Astrocyte of the spinal cord (primary cell): ENCODE measurements around the gene DPYSL3.
"Not testable (repeated sequence)": the region's sequence is repeated elsewhere in the genome, so short reads cannot be mapped to it uniquely, and the experiment has no call there.

Source experiments
- DNase-seq: peaks from one replicate; pipeline ENCODE4 v3.0.0; 2011; ENCODE audit warnings: low read depth, low spot score
- H3K4me3 ChIP-seq: 2 replicates; pipeline ENCODE4 v1.5.1; 2011; ENCODE audit warnings: low read depth, mild to moderate bottlenecking, low read length, moderate library complexity
- in situ Hi-C: cut with HindIII; loops from 2 replicates; pipeline ENCODE4 v1.10.0; 2017; ENCODE audit warnings: low sequenced_read_pairs
- TF ChIP-seq, protein P1 (sequence below): IDR thresholded peaks from 2 replicates; pipeline ENCODE4 v1.5.1; 2012; ENCODE audit warnings: low read depth, mild to moderate bottlenecking, low read length, inconsistent platforms

Gene DPYSL3

DNA sequence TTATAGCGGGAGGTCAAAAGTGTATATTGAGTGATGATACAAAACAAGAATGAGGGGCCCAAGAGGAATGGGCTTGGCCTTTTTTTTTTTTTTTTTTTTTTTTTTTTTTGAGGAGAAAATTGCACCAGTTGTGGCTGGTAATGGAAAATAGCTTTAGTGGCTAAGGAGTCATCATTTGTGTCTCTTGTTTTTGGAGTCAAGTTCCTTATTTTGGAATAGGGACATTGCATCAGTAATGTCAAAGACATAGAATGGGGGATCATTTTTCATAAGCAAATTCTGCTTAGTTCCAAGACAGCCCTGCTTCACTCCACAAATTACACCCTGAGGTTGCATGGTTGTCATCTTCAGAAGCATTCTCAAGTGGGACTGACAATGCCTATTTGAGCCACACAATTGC is 137.7 kb downstream of the DPYSL3 start:
- in situ Hi-C loops = no loop called here
- TF ChIP-seq, protein P1, sequence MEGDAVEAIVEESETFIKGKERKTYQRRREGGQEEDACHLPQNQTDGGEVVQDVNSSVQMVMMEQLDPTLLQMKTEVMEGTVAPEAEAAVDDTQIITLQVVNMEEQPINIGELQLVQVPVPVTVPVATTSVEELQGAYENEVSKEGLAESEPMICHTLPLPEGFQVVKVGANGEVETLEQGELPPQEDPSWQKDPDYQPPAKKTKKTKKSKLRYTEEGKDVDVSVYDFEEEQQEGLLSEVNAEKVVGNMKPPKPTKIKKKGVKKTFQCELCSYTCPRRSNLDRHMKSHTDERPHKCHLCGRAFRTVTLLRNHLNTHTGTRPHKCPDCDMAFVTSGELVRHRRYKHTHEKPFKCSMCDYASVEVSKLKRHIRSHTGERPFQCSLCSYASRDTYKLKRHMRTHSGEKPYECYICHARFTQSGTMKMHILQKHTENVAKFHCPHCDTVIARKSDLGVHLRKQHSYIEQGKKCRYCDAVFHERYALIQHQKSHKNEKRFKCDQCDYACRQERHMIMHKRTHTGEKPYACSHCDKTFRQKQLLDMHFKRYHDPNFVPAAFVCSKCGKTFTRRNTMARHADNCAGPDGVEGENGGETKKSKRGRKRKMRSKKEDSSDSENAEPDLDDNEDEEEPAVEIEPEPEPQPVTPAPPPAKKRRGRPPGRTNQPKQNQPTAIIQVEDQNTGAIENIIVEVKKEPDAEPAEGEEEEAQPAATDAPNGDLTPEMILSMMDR = no peak
- H3K4me3 ChIP-seq = no peak overlapping the region
- no peak for DNase-seq

DNA sequence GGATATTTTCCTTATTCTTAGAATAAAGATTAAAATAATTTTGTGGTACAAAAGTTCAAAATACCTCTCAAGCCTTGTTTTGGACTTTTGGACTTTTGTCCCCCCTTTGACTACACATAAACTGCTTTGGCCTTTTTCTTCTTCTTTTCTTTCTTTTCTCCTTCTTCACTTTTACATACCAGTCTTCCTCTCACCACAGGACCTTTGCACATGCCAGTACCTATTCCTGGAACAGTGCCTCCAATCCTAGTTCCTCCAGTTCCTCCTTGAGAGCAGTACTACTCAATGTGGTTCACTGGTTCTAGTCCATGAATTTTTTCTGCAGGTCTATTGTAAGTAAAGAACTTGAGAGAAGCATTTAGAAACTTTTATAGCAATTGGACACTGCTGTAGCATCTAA is 138.6 kb downstream of the DPYSL3 start:
- in situ Hi-C loops = no loop called here
- H3K4me3 ChIP-seq = no peak overlapping the region
- TF ChIP-seq, protein P1 = no peak
- no peak for DNase-seq

DNA sequence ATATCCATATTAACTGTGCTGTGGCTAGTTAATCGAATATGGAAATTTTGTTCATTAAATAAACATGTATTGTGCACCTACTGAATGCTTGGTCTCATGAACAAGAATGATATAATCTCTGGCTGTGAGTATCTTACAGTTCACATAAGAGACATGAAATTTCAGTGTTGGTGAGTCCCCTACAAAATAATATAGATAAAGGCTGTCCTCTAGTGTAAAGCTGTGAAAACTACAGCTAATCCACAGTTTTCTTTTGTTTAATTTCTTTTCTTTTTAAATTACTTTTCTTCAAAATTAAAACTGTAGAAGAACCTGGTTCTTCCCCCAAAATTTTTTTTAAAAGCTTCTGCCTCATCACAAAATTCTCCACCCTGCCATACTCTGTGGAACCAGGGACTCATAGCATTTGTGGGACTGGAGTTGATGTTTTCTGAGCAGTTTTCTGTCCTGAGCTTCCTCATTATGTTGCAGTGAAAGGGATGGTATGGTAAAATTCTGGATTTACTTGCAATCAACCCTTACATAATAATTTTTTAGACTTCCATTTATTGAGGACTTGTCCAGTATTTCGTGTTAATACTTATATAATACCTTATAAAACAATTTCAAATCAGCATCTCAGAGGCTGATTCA is 140.0 kb downstream of the DPYSL3 start:
- in situ Hi-C loops = no loop called here
- peak; percentile 57 for DNase-seq
- TF ChIP-seq, protein P1 = peak; percentile 65
- H3K4me3 ChIP-seq = no peak overlapping the region

DNA sequence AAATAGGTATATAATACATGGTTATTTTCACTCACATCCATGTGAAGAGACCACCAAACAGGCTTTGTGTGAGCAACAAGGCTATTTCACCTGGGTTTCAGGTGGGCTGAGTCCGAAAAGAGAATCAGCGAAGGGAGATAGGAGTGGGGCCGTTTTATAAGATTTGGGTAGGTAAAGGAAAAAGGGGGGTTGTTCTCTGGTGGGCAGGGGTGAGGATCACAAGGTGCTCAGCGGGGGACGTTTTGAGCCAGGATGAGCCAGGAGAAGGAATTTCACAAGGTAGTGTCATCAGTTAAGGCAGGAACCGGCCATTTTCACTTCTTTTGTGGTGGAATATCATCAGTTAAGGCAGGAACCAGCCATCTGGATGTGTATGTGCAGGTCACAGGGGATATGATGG is 142.5 kb downstream of the DPYSL3 start:
- in situ Hi-C loops, H3K4me3 ChIP-seq, DNase-seq: not testable (repeated sequence)

DNA sequence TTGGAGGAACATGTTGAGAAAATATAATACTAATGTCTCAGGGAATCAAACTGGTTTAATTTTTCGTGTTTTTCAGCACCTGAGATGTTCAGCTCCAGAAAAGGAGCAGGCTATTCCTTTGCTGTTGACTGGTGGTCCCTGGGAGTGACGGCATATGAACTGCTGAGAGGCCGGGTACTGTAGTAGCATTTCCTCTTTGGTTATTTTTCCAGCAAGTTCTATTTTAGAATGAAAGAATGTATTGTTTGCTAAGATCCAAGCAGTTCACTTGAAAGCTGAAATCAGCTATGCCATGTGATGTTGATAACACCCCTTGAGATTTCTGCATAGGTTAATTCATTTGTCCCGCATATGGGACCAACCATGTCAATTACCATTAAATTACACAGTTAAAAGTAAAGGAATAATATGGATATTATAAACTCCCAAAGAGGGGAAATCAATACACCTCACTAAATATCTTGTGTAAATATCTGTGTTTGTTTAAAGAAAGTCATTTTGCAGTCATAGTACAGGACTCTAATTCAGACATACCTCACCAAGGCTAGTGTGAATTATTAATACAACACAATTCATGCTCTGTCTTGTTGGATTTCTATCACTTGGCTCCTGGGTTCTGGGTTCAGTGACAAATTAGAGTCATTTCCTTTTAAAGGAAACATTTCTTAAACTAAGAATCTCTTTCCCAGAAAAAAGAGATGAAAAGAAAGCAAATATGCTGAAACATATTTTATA is 148.3 kb downstream of the DPYSL3 start:
- no peak overlapping the region for H3K4me3 ChIP-seq
- DNase-seq = no peak
- TF ChIP-seq, protein P1 = no peak
- in situ Hi-C loops = no loop called here

DNA sequence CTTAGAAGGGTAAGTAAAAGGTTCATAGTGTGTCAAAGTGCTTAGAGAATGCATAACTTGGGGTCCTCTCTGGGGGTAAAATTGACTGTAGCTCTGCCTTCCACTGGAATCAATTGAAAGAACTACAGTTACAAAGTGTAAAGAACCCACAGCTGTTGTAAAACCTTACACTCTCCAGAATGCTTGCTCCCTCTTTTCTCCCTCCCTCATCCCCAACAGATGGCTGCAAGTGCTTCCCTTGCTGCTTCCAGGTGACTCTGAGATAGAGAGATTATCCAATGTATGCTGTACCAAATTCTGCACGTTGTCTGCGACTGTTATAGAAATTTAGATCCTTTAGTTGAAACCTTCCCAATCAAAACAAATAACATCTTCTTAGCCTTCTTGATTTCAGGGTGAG is 149.1 kb downstream of the DPYSL3 start:
- TF ChIP-seq, protein P1 = no peak
- no peak overlapping the region for H3K4me3 ChIP-seq
- no peak for DNase-seq
- in situ Hi-C loops = no loop called here

DNA sequence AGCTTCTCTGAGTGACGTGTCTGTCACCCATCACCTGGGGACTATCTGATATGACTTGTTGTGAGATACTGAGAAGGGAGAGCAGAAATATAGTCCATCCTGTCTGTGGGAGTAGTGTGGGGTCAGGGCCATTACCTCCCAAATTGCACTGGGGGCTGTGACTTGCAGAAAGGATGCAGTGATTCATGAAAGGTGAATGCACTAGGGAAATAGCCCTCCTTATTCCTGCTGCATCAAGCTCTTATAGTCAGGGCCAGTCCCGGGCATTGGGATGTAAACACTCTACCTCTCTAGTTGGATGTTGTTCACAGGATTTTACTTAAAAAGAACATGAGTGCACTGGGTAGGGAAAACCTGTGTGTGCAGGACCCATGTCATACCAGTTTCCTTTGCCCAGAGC is 150.3 kb downstream of the DPYSL3 start:
- H3K4me3 ChIP-seq = no peak overlapping the region
- TF ChIP-seq, protein P1 = no peak
- in situ Hi-C loops = no loop called here
- DNase-seq = no peak
